Measurements from ENCODE around the gene XAF1. TPM values are rescaled to one million over a fixed set of nuclear protein-coding genes. Genes with fewer than 3 reads are reported as not detected.

Gene XAF1
- total RNA-seq (10 to 100 TPM in 2 of 6 donors, 1 to 10 TPM in 4; 1.5 to 13.1 (median 4.1) TPM), polyA plus RNA-seq (10 to 100 TPM; 11.8 to 12.8 TPM)

- FAIRE-seq = no peak
- intact Hi-C loops (cut with DNase I) = no loop called here
- WGBS, 2 donors = 52 to 54% methylated on average over 14 of the region's 14 CpGs
- no peaks in the 10 kb centered on the region for H3K36me3 ChIP-seq
- peak within 1 kb of the TSS in 3 of 4 donors; percentile 4 to 38 (median 18) for H3K4me3 ChIP-seq
- H3K27ac ChIP-seq = peak within 1 kb of the TSS in 2 of 4 donors; percentile 38 to 44
- H3K9me3 ChIP-seq = no peaks in the 10 kb centered on the region
- no peak for TF ChIP-seq CTCF (IDR thresholded peaks at IDR 0.05)
- peak in 3 of 4 donors; percentile 43 to 63 (median 53) for ATAC-seq
- H3K4me1 ChIP-seq = no peaks in the 10 kb centered on the region
- peak in 1 of 6 donors; percentile 26 for DNase-seq
- no peaks in the 10 kb centered on the region for H3K27me3 ChIP-seq
Observed at GRCh38 chr17:6755731-6756184, at the start of gene XAF1. TSS of gene XAF1 (plus strand) at chr17:6756046. CDS start at chr17:6756079, 33 bp downstream.

- Histone ChIP-seq H3K36me3 (no peaks in the 10 kb centered on the region), H3K27me3 (no peaks in the 10 kb centered on the region), H3K4me3 (no peak overlapping the region), H3K4me1 (no peaks in the 10 kb centered on the region), H3K9me3 (no peaks in the 10 kb centered on the region), H3K27ac (no peak overlapping the region)
- 70 to 85% methylated on average over 14 of the region's 14 CpGs for WGBS, 2 donors
- no peak for TF ChIP-seq CTCF (IDR thresholded peaks at IDR 0.05)
- DNase-seq (no peak), ATAC-seq (no peak), FAIRE-seq (no peak)
- intact Hi-C loops (cut with DNase I) = no loop called here
Observed at GRCh38 chr17:6706499-6706898, 49.3 kb upstream of the XAF1 start.

- no peak for ATAC-seq
- Histone ChIP-seq H3K4me1 (no peaks in the 10 kb centered on the region), H3K4me3 (no peak overlapping the region), H3K9me3 (no peaks in the 10 kb centered on the region), H3K27ac (no peak overlapping the region), H3K27me3 (no peaks in the 10 kb centered on the region), H3K36me3 (no peaks in the 10 kb centered on the region)
- intact Hi-C loops (cut with DNase I) = no loop called here
- WGBS, 2 donors = 55 to 63% methylated on average over 4 to 8 of the region's 8 CpGs
- FAIRE-seq = no peak
- TF ChIP-seq CTCF (IDR thresholded peaks at IDR 0.05) = no peak
- DNase-seq = no peak
Observed at GRCh38 chr17:6706996-6707395, 48.9 kb upstream of the XAF1 start.

- intact Hi-C loops (cut with DNase I) = no loop called here
- DNase-seq (no peak), FAIRE-seq (no peak), ATAC-seq (no peak)
- TF ChIP-seq CTCF (IDR thresholded peaks at IDR 0.05) = no peak
- Histone ChIP-seq H3K4me3 (no peak overlapping the region), H3K27me3 (peaks cover 0 to 6% (median 0%) of the 10 kb centered on the region in 4 donors), H3K27ac (no peak overlapping the region), H3K9me3 (no peaks in the 10 kb centered on the region), H3K4me1 (no peaks in the 10 kb centered on the region), H3K36me3 (no peaks in the 10 kb centered on the region)
- 62 to 75% methylated on average over 12 of the region's 12 CpGs for WGBS, 2 donors
Observed at GRCh38 chr17:6708357-6708961, 47.4 kb upstream of the XAF1 start.

- Histone ChIP-seq H3K27ac (no peak overlapping the region), H3K9me3 (no peaks in the 10 kb centered on the region), H3K4me3 (no peak overlapping the region), H3K27me3 (peaks cover 0 to 6% (median 2%) of the 10 kb centered on the region in 4 donors), H3K36me3 (no peaks in the 10 kb centered on the region), H3K4me1 (no peaks in the 10 kb centered on the region)
- 76 to 80% methylated on average over 11 of the region's 11 CpGs for WGBS, 2 donors
- DNase-seq = no peak
- FAIRE-seq = no peak
- no peak for TF ChIP-seq CTCF (IDR thresholded peaks at IDR 0.05)
- intact Hi-C loops (cut with DNase I) = no loop called here
- ATAC-seq = no peak
Observed at GRCh38 chr17:6710317-6710716, 45.5 kb upstream of the XAF1 start.

Data from pancreas (tissue), 10 donors.